Keratinocyte (primary cell): ENCODE data around the gene SLC49A4.

Experiments
- EZH2 ChIP-seq: IDR thresholded peaks from one replicate; pipeline ENCODE4 v1.6.1; 2012; ENCODE audit warnings: inconsistent platforms, mild to moderate bottlenecking, low read length, moderate library complexity
- TF ChIP-seq, protein P1 (sequence below), 3 experiments: IDR thresholded peaks in 1 of 3; conservative IDR thresholded peaks in 1 of 3; optimal IDR thresholded peaks in 1 of 3; 2 replicates in 2 of 3; 3 replicates in 1 of 3; pipeline versions ENCODE3 to v1.5.1; 2011; ENCODE audit warnings: low read length in 3 of 3, mild to moderate bottlenecking in 3 of 3, moderate library complexity in 2 of 3, control low read depth in 1 of 3, inconsistent platforms in 1 of 3; ENCODE audit not compliant: insufficient read depth in 2 of 3; ENCODE audit errors: extremely low read depth in 1 of 3

DNA sequence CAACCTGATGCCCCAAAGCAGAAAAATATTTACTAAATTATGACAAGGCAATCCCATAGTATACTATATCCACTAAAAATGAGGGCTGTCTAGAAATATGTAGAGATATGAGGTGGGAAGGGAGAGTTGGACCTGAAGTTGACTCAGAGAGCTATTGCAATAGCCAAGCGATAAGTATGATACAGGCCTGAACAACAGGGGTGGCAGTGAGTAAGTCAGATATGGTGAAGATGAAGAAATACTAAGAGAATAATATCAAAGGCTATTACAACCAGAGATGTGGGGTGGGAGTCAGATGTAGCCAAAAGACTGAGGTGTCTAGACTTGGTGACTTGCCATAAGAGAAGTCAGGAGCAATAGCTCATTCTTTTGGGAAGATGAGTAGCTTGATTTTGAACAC is 10.4 kb upstream of the SLC49A4 start:
- TF ChIP-seq, protein P1, sequence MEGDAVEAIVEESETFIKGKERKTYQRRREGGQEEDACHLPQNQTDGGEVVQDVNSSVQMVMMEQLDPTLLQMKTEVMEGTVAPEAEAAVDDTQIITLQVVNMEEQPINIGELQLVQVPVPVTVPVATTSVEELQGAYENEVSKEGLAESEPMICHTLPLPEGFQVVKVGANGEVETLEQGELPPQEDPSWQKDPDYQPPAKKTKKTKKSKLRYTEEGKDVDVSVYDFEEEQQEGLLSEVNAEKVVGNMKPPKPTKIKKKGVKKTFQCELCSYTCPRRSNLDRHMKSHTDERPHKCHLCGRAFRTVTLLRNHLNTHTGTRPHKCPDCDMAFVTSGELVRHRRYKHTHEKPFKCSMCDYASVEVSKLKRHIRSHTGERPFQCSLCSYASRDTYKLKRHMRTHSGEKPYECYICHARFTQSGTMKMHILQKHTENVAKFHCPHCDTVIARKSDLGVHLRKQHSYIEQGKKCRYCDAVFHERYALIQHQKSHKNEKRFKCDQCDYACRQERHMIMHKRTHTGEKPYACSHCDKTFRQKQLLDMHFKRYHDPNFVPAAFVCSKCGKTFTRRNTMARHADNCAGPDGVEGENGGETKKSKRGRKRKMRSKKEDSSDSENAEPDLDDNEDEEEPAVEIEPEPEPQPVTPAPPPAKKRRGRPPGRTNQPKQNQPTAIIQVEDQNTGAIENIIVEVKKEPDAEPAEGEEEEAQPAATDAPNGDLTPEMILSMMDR (optimal IDR thresholded peaks at IDR 0.05 in 1 of 3, IDR thresholded peaks at IDR 0.05 in 1 of 3, conservative IDR thresholded peaks at IDR 0.05 in 1 of 3; ENCODE audit: extremely low read depth in 1 of 3, insufficient read depth in 2 of 3, low read length in 3 of 3) = no peak
- TF ChIP-seq EZH2 = no peak
